Measurements from ENCODE around the gene CPT1A.
A peak's percentile ranks its signal among the peaks of the same experiment; 100 is the strongest.

The CPT1A gene

GRCh38 chr11:68839054-68839865 lies 2.5 kb downstream of the CPT1A start:
- Histone ChIP-seq H3K27me3 (ENCODE audit: insufficient read depth, low read depth) (no peaks in the 10 kb centered on the region), H4K20me1 (ENCODE audit: insufficient read depth) (no peaks in the 10 kb centered on the region), H3K79me2 (ENCODE audit: insufficient read depth, low read depth) (peaks cover 31% of the 10 kb centered on the region), H3K4me3 (IDR thresholded peaks at IDR 0.05; ENCODE audit: insufficient read depth, low read depth, low read length) (no peak overlapping the region), H3K9ac (peak overlapping the region; percentile 46; the same call in 1 of the 2 replicates), H3K36me3 (ENCODE audit: insufficient read depth) (no peaks in the 10 kb centered on the region), H3K4me1 (ENCODE audit: low read depth, poor library complexity, severe bottlenecking) (peaks cover 43% of the 10 kb centered on the region), H2AFZ (ENCODE audit: low read depth) (peak overlapping the region; percentile 31; the same call in 1 of the 2 replicates), H3K4me2 (peak overlapping the region; percentile 92), H3K27ac (peak overlapping the region; percentile 63)
- TF ChIP-seq, protein P1, sequence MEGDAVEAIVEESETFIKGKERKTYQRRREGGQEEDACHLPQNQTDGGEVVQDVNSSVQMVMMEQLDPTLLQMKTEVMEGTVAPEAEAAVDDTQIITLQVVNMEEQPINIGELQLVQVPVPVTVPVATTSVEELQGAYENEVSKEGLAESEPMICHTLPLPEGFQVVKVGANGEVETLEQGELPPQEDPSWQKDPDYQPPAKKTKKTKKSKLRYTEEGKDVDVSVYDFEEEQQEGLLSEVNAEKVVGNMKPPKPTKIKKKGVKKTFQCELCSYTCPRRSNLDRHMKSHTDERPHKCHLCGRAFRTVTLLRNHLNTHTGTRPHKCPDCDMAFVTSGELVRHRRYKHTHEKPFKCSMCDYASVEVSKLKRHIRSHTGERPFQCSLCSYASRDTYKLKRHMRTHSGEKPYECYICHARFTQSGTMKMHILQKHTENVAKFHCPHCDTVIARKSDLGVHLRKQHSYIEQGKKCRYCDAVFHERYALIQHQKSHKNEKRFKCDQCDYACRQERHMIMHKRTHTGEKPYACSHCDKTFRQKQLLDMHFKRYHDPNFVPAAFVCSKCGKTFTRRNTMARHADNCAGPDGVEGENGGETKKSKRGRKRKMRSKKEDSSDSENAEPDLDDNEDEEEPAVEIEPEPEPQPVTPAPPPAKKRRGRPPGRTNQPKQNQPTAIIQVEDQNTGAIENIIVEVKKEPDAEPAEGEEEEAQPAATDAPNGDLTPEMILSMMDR (conservative IDR thresholded peaks at IDR 0.05; ENCODE audit: low read depth, low read length) = no peak

DNA sequence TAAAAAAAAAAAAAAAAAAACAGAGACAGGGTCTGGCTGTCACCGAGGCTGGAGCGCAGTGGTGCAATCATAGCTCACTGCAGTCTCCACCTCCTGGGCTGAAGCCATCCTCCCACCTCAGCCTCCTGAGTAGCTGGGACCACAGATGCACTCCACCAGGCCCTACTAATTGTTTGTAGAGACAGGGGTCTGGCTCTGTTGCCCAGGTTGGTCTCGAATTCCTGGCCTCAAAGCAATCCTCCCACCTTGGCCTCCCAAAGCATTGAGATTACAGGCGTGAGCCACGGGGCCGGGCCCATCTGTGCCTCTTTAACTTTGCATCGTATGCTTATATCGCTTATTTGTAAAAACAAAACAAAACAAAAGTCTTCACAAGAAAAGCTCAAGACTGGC lies 3.1 kb downstream of the CPT1A start:
- no peak overlapping the region for H3K4me3 ChIP-seq (IDR thresholded peaks at IDR 0.05; ENCODE audit: insufficient read depth, low read depth, low read length)
- H3K9ac ChIP-seq = peak overlapping the region; percentile 46; the same call in 1 of the 2 replicates
- no peaks in the 10 kb centered on the region for H3K36me3 ChIP-seq (ENCODE audit: insufficient read depth)
- TF ChIP-seq, protein P1 (conservative IDR thresholded peaks at IDR 0.05; ENCODE audit: low read depth, low read length) = no peak
- H3K4me1 ChIP-seq (ENCODE audit: low read depth, poor library complexity, severe bottlenecking) = peaks cover 41% of the 10 kb centered on the region
- H3K4me2 ChIP-seq = peak overlapping the region; percentile 92
- no peaks in the 10 kb centered on the region for H3K27me3 ChIP-seq (ENCODE audit: insufficient read depth, low read depth)
- H4K20me1 ChIP-seq (ENCODE audit: insufficient read depth) = no peaks in the 10 kb centered on the region
- peak overlapping the region; percentile 31; the same call in 1 of the 2 replicates for H2AFZ ChIP-seq (ENCODE audit: low read depth)
- H3K79me2 ChIP-seq (ENCODE audit: insufficient read depth, low read depth) = peaks cover 31% of the 10 kb centered on the region
- peak overlapping the region; percentile 63 for H3K27ac ChIP-seq

DNA sequence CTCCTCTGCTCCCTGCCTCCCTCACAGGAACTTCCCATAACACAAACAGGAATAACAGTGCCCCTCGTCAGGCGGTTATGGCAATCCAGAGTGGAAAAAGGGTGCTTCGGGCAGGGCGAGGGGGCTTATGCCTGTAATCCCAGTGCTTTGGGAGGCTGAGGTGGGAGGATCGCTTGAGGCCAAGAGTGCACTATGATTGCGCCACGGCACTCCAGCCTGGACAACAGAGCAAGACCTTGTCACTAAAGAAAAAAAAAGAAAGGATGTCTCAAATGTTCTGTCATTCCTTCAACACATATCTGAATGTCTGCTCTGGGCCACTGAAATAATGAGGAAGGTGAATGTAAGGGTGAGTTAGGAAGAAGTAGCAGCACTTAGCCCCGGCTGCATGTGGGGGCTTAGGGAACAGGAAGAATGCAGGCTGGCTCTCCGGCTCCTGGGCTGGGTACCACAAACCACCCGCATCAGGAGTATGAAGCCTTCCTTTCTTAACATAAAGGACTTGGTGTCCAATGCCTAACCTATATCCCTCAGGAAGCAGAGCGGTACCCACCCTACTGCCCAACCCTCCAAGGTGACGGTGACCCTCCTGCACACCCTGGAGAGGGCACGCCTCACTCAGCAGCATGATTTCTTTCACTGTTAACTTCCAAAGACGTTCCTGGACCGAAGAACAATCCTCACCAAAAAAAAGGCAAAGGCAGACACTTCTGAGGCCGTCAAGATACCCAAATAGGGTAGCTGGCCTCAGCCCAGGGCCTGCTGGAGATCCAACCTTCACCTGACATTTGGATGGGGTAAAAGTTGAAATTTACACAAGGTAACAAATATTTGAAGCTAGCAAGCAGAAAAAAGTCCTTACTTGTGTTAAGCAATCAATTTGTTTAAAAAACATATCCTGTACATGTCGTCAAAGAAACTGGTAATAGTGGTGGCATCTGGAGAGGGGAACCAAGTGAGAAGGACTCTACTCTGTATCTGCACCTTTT lies 3.8 kb downstream of the CPT1A start:
- Histone ChIP-seq H3K4me3 (IDR thresholded peaks at IDR 0.05; ENCODE audit: insufficient read depth, low read depth, low read length) (no peak overlapping the region), H2AFZ (ENCODE audit: low read depth) (no peak overlapping the region), H3K9ac (peak overlapping the region; percentile 46; the same call in 1 of the 2 replicates), H3K27ac (peak overlapping the region; percentile 63; the same call in 1 of the 2 replicates), H3K27me3 (ENCODE audit: insufficient read depth, low read depth) (no peaks in the 10 kb centered on the region), H3K79me2 (ENCODE audit: insufficient read depth, low read depth) (peaks cover 31% of the 10 kb centered on the region), H3K4me2 (peak overlapping the region; percentile 92), H4K20me1 (ENCODE audit: insufficient read depth) (no peaks in the 10 kb centered on the region), H3K4me1 (ENCODE audit: low read depth, poor library complexity, severe bottlenecking) (peaks cover 38% of the 10 kb centered on the region), H3K36me3 (ENCODE audit: insufficient read depth) (no peaks in the 10 kb centered on the region)
- TF ChIP-seq, protein P1 (conservative IDR thresholded peaks at IDR 0.05; ENCODE audit: low read depth, low read length) = no peak

DNA sequence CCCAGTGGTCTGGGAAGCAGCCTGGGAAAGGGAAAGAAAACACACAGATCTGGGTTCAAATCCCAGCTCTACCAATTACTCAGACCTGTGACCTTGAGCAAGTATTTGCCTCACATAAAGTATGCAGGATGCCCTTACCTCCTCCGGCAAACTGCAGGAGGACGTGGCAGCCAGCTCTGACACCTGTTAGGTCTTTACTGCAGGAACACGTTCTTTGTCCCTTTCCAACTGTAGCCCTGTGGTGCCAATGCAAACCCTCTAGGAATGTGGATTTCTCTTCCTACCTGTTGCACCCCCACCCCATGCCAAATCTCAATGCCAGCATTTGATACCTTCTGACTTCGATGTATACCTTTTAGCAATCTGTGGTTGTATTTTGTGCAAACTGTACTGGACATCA lies 6.0 kb downstream of the CPT1A start:
- peaks cover 41% of the 10 kb centered on the region for H3K79me2 ChIP-seq (ENCODE audit: insufficient read depth, low read depth)
- H3K4me1 ChIP-seq (ENCODE audit: low read depth, poor library complexity, severe bottlenecking) = peaks cover 29% of the 10 kb centered on the region
- no peak overlapping the region for H3K4me2 ChIP-seq
- no peak overlapping the region for H3K27ac ChIP-seq
- H3K9ac ChIP-seq = no peak overlapping the region
- no peak overlapping the region for H3K4me3 ChIP-seq (IDR thresholded peaks at IDR 0.05; ENCODE audit: insufficient read depth, low read depth, low read length)
- H3K27me3 ChIP-seq (ENCODE audit: insufficient read depth, low read depth) = no peaks in the 10 kb centered on the region
- H3K36me3 ChIP-seq (ENCODE audit: insufficient read depth) = no peaks in the 10 kb centered on the region
- TF ChIP-seq, protein P1 (conservative IDR thresholded peaks at IDR 0.05; ENCODE audit: low read depth, low read length) = no peak
- no peaks in the 10 kb centered on the region for H4K20me1 ChIP-seq (ENCODE audit: insufficient read depth)
- no peak overlapping the region for H2AFZ ChIP-seq (ENCODE audit: low read depth)
